Suprapubic skin (tissue), 3 donors: ENCODE results near the gene GASK1B.

Experiments used
- CTCF ChIP-seq, 2 donors: fragments of 200-600 bp in 1 of 2; fragments of 450-650 bp in 1 of 2; sonication (generic) in 1 of 2; IDR thresholded peaks; one replicate each; pipeline ENCODE4 v1.5.1; 2016 to 2019; ENCODE audit warnings: antibody characterized with exemption in 2 of 2, mild to moderate bottlenecking in 1 of 2, moderate library complexity in 1 of 2
- EP300 ChIP-seq: sonication (generic); formaldehyde crosslinking; IDR thresholded peaks from one replicate; pipeline ENCODE4 v1.6.1; 2017; ENCODE audit warnings: antibody characterized with exemption

- TF ChIP-seq CTCF (IDR thresholded peaks at IDR 0.05) (no peak), EP300 (no peak)
Observed at GRCh38 chr4:158125310-158125709, 47.5 kb downstream of the GASK1B start.
